Measurements from ENCODE around the gene FCRL2.

FCRL2 gene

GRCh38 chr1:157724537-157725220 lies 52.3 kb downstream of the FCRL2 start:
- no peak for DNase-seq
- no peak for TF ChIP-seq GATA1 (IDR thresholded peaks at IDR 0.05; ENCODE audit: low read depth, low read length)
- no peak for TF ChIP-seq POLR2A (IDR thresholded peaks at IDR 0.05; ENCODE audit: low read length)

- TF ChIP-seq POLR2A (IDR thresholded peaks at IDR 0.05; ENCODE audit: low read length): no peak
- no peak for TF ChIP-seq GATA1 (IDR thresholded peaks at IDR 0.05; ENCODE audit: low read depth, low read length)
- DNase-seq: no peak
These were observed 53.8 kb downstream of the FCRL2 start for GRCh38 chr1:157723157-157723556.

GRCh38 chr1:157721985-157722384 lies 54.9 kb downstream of the FCRL2 start:
- DNase-seq: no peak
- TF ChIP-seq GATA1 (IDR thresholded peaks at IDR 0.05; ENCODE audit: low read depth, low read length) (no peak), POLR2A (IDR thresholded peaks at IDR 0.05; ENCODE audit: low read length) (no peak)

- TF ChIP-seq GATA1 (IDR thresholded peaks at IDR 0.05; ENCODE audit: low read depth, low read length): no peak
- no peak for TF ChIP-seq POLR2A (IDR thresholded peaks at IDR 0.05; ENCODE audit: low read length)
- no peak for DNase-seq
These were observed 61.2 kb downstream of the FCRL2 start for GRCh38 chr1:157715736-157716135.

GRCh38 chr1:157711802-157712201 lies 65.1 kb downstream of the FCRL2 start:
- DNase-seq: no peak
- TF ChIP-seq POLR2A (IDR thresholded peaks at IDR 0.05; ENCODE audit: low read length) (no peak), GATA1 (IDR thresholded peaks at IDR 0.05; ENCODE audit: low read depth, low read length) (no peak)

- TF ChIP-seq GATA1 (IDR thresholded peaks at IDR 0.05; ENCODE audit: low read depth, low read length): no peak
- TF ChIP-seq POLR2A (IDR thresholded peaks at IDR 0.05; ENCODE audit: low read length): no peak
- DNase-seq: no peak
These were observed 72.1 kb downstream of the FCRL2 start for GRCh38 chr1:157704878-157705277.

GRCh38 chr1:157703981-157704380 lies 73.0 kb downstream of the FCRL2 start:
- no peak for TF ChIP-seq POLR2A (IDR thresholded peaks at IDR 0.05; ENCODE audit: low read length)
- no peak for TF ChIP-seq GATA1 (IDR thresholded peaks at IDR 0.05; ENCODE audit: low read depth, low read length)
- no peak for DNase-seq

GRCh38 chr1:157702308-157702825 lies 74.6 kb downstream of the FCRL2 start:
- TF ChIP-seq GATA1 (IDR thresholded peaks at IDR 0.05; ENCODE audit: low read depth, low read length): no peak
- no peak for TF ChIP-seq POLR2A (IDR thresholded peaks at IDR 0.05; ENCODE audit: low read length)
- no peak for DNase-seq

- no peak for DNase-seq
These were observed 76.2 kb downstream of the FCRL2 start, which contains the start of gene FCRL3 for GRCh38 chr1:157700732-157701131. FCRL3 (minus strand) TSS chr1:157700769; CDS start chr1:157700489, 280 bp downstream.

GRCh38 chr1:157700305-157700704 lies 76.6 kb downstream of the FCRL2 start:
- TF ChIP-seq POLR2A (IDR thresholded peaks at IDR 0.05; ENCODE audit: low read length) (no peak), GATA1 (IDR thresholded peaks at IDR 0.05; ENCODE audit: low read depth, low read length) (no peak)
- DNase-seq: no peak

More at GRCh38 chr1:157700732-157701131, 76.2 kb downstream of the FCRL2 start, which contains the start of gene FCRL3:
- TF ChIP-seq POLR2A (IDR thresholded peaks at IDR 0.05; ENCODE audit: low read length) (no peak), GATA1 (IDR thresholded peaks at IDR 0.05; ENCODE audit: low read depth, low read length) (no peak)

GRCh38 chr1:157697781-157698569 lies 79.0 kb downstream of the FCRL2 start:
- no peak for DNase-seq
- TF ChIP-seq GATA1 (IDR thresholded peaks at IDR 0.05; ENCODE audit: low read depth, low read length): no peak
- TF ChIP-seq POLR2A (IDR thresholded peaks at IDR 0.05; ENCODE audit: low read length): no peak

- no peak for TF ChIP-seq GATA1 (IDR thresholded peaks at IDR 0.05; ENCODE audit: low read depth, low read length)
- no peak for TF ChIP-seq POLR2A (IDR thresholded peaks at IDR 0.05; ENCODE audit: low read length)
- no peak for DNase-seq
These were observed 79.8 kb downstream of the FCRL2 start for GRCh38 chr1:157696966-157697628.
